Endothelial cell of umbilical vein (primary cell): ENCODE results near the gene ROCK2.

Experiments used
- EZH2 ChIP-seq: IDR thresholded peaks from 2 replicates; pipeline ENCODE4 v1.6.1; 2012; ENCODE audit warnings: borderline replicate concordance, low read depth, mild to moderate bottlenecking, moderate library complexity, low read length, inconsistent platforms; ENCODE audit not compliant: severe bottlenecking
- GATA2 ChIP-seq: IDR thresholded peaks from 2 replicates; pipeline ENCODE4 v1.7.0; 2011; ENCODE audit warnings: low read depth, mild to moderate bottlenecking, moderate library complexity, mixed read lengths, low read length; ENCODE audit not compliant: insufficient read length, insufficient read depth
- JUN ChIP-seq: IDR thresholded peaks from 2 replicates; pipeline ENCODE4 v1.6.1; 2011; ENCODE audit warnings: borderline replicate concordance, low read depth; ENCODE audit not compliant: insufficient read length, insufficient read depth
- MYC ChIP-seq: IDR thresholded peaks from one replicate; pipeline ENCODE4 v1.6.1; 2011; ENCODE audit warnings: mild to moderate bottlenecking, low read depth, low read length
- POLR2A ChIP-seq: IDR thresholded peaks from 2 replicates; pipeline ENCODE4 v1.6.1; 2012; ENCODE audit warnings: low read depth, mild to moderate bottlenecking, control low read depth, low read length
- POLR2AphosphoS5 ChIP-seq: IDR thresholded peaks from 2 replicates; pipeline ENCODE4 v1.6.1; 2012; ENCODE audit warnings: low read depth, mild to moderate bottlenecking, control low read depth, low read length, moderate library complexity; ENCODE audit not compliant: insufficient read depth
- TF ChIP-seq, protein P1 (sequence below): IDR thresholded peaks from 2 replicates; pipeline ENCODE4 v1.6.1; 2011; ENCODE audit not compliant: insufficient read depth, insufficient read length
- TF ChIP-seq, protein P2 (sequence below), 2 donors: IDR thresholded peaks; 1 replicate in 1 of 2; 2 replicates in 1 of 2; pipeline ENCODE4 v1.5.1; 2011; ENCODE audit warnings: low read length in 2 of 2, mild to moderate bottlenecking in 2 of 2, moderate library complexity in 2 of 2, control low read depth in 1 of 2, inconsistent platforms in 1 of 2, low read depth in 1 of 2; ENCODE audit not compliant: insufficient read depth in 1 of 2; ENCODE audit errors: extremely low read depth in 1 of 2

GRCh38 chr2:11215407-11215806, 129.0 kb downstream of the ROCK2 start:
- TF ChIP-seq EZH2 = no peak
- TF ChIP-seq, protein P1, sequence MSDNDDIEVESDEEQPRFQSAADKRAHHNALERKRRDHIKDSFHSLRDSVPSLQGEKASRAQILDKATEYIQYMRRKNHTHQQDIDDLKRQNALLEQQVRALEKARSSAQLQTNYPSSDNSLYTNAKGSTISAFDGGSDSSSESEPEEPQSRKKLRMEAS = no peak
- TF ChIP-seq, protein P2, sequence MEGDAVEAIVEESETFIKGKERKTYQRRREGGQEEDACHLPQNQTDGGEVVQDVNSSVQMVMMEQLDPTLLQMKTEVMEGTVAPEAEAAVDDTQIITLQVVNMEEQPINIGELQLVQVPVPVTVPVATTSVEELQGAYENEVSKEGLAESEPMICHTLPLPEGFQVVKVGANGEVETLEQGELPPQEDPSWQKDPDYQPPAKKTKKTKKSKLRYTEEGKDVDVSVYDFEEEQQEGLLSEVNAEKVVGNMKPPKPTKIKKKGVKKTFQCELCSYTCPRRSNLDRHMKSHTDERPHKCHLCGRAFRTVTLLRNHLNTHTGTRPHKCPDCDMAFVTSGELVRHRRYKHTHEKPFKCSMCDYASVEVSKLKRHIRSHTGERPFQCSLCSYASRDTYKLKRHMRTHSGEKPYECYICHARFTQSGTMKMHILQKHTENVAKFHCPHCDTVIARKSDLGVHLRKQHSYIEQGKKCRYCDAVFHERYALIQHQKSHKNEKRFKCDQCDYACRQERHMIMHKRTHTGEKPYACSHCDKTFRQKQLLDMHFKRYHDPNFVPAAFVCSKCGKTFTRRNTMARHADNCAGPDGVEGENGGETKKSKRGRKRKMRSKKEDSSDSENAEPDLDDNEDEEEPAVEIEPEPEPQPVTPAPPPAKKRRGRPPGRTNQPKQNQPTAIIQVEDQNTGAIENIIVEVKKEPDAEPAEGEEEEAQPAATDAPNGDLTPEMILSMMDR (IDR thresholded peaks at IDR 0.05; ENCODE audit: extremely low read depth in 1 of 2, insufficient read depth in 1 of 2, low read depth in 1 of 2, low read length in 2 of 2) = no peak
- TF ChIP-seq JUN = no peak
- TF ChIP-seq MYC = no peak
- no peak for TF ChIP-seq POLR2AphosphoS5
- no peak for TF ChIP-seq POLR2A
- no peak for TF ChIP-seq GATA2
